Transverse colon (tissue), 4 donors: Measurements from ENCODE around the gene STARD13.

Experiments used
- POLR2A ChIP-seq: fragments of 450-650 bp; IDR thresholded peaks from one replicate; pipeline ENCODE4 v1.6.1; 2016; ENCODE audit warnings: antibody characterized with exemption, mild to moderate bottlenecking, moderate library complexity
- POLR2AphosphoS5 ChIP-seq, 3 donors: sonication (generic); formaldehyde crosslinking; IDR thresholded peaks; one replicate each; pipeline ENCODE4 v1.6.1; 2016; ENCODE audit warnings: antibody characterized with exemption in 3 of 3
- TF ChIP-seq, protein P1 (sequence below), 5 experiments: fragments of 200-600 bp in 3 of 5; fragments of 450-650 bp in 2 of 5; sonication (generic) in 3 of 5; IDR thresholded peaks; 1 replicate in 2 of 5; 2 replicates in 3 of 5; pipeline ENCODE4 v1.5.1; 2016 to 2017; ENCODE audit warnings: antibody characterized with exemption in 5 of 5, inconsistent platforms in 3 of 5, mild to moderate bottlenecking in 2 of 5, moderate library complexity in 1 of 5

DNA sequence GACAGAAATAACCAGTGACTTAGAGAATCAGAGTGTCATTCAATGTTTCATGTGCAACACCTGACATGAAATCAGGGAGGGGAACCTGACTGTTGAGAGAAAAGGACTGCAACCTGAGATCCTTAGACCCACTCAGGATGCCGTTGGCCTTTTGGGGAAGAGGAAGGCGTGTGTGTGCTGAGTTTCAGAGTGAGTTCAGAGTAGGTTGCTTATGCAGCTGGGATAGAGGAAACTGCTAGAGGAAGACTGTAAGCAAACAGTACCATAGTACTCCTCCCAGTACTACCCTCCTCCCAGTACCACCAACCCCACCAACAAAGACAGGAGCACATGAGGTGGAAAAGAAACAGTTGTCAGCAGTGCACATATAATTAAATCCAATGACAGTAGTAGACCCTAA is 205.6 kb downstream of the STARD13 start:
- no peak for TF ChIP-seq POLR2A
- TF ChIP-seq, protein P1, sequence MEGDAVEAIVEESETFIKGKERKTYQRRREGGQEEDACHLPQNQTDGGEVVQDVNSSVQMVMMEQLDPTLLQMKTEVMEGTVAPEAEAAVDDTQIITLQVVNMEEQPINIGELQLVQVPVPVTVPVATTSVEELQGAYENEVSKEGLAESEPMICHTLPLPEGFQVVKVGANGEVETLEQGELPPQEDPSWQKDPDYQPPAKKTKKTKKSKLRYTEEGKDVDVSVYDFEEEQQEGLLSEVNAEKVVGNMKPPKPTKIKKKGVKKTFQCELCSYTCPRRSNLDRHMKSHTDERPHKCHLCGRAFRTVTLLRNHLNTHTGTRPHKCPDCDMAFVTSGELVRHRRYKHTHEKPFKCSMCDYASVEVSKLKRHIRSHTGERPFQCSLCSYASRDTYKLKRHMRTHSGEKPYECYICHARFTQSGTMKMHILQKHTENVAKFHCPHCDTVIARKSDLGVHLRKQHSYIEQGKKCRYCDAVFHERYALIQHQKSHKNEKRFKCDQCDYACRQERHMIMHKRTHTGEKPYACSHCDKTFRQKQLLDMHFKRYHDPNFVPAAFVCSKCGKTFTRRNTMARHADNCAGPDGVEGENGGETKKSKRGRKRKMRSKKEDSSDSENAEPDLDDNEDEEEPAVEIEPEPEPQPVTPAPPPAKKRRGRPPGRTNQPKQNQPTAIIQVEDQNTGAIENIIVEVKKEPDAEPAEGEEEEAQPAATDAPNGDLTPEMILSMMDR (IDR thresholded peaks at IDR 0.05), result no peak
- TF ChIP-seq POLR2AphosphoS5 (IDR thresholded peaks at IDR 0.05), result no peak
